Measurements from ENCODE around the gene BBOX1.

BBOX1 gene

DNA sequence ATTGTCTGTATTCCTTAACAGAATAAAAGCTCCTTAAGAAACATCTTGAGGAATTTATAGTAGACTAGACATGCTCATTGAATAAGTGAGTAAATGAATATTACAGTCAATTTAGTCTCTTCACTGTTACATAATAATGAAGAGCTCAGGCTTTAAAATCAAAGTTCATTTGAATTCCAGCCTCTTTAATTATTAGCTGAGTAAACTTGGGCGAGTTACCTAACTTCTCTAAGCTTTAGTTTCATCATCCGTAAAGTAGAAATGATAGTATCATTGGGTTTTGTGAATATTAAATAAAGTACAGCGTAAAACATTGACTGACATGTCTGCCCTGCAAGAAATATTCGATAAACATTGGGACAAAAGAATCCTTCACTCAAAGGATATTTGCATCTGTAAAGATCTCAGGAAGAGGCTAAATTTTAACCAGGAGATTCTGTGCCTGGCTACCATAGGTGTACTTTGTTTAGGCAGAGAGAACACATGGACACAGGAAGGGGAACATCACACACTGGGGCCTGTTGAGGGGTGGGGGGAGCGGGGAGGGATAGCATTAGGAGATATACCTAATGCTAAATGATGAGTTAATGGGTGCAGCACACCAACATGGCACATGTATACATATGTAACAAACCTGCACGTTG, 15.2 kb upstream of the BBOX1 start:
- in situ Hi-C loops (cut with MboI; ENCODE audit: low sequenced_read_pairs), result no loop called here

DNA sequence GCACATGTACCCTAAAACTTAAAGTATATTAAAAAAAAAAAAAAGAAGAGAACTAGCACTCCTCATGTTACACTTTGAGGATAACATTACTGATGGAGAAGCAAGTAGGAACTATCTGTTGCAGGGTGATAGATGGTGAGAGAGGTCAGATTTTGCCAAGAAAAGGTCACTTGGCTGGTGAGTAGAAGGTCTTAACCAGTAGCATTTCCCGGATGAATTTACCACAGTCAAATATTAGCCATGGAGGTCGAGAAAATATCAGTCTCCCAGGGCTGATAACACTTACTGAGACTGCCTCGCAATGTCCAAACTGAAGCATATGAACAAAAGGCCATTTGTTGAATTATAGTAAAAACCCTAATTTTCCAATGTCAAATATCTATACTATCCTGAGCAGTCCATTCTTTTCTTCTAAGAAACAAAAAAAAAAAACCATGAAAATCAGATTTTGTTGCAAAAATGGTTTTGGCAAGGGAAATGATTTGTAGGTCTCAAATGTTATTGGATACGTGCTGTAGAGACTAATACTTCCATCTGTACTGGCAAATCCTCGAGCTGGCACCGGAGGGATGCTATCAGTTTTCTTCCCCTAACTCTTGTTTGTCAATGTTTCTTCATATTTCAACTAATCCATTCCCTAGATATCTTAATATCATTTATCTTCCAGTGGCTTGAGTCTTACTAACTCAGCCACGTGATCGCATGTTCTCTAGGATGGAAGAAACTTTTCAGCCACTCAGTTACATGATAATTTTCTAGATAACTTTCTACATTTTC, 14.5 kb upstream of the BBOX1 start:
- in situ Hi-C loops (cut with MboI; ENCODE audit: low sequenced_read_pairs), result no loop called here

DNA sequence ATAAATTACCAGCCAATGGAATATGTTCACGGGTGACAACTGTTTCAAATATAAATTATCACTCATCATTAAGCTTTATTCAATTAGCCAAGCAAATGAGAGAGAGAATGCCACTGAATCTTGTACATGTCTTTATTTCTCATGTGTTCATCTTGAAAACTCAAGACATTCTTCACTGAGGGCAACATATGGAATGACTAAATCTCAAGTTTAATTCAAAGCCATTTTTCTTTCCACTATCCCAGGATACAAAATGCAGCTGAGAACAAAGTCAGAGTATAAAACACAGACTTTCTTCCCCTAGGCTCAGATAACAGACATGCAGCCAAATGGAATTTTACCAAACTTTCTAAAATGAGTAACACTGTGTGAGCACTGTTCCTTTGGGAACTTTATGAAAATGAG, 12.1 kb upstream of the BBOX1 start:
- in situ Hi-C loops (cut with MboI; ENCODE audit: low sequenced_read_pairs), result no loop called here

DNA sequence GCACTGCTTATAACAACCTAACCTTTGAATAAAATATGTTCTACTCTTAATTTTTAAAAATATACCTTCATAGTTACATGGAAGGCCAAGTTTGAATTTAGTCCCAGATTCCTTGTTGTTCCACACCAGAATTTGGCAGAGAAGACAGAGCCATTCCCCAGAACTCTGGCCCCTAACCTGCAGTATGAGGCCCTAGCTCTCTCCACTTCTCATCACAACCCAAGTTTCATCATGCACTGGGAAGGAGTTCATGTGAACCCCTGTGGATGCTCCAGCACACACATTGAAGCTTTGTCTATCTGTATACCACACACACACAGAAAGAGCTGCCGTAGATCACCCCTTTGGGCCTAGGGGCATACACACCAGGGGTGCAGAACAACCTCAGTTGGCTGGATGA, 10.6 kb upstream of the BBOX1 start:
- in situ Hi-C loops (cut with MboI; ENCODE audit: low sequenced_read_pairs), result no loop called here

DNA sequence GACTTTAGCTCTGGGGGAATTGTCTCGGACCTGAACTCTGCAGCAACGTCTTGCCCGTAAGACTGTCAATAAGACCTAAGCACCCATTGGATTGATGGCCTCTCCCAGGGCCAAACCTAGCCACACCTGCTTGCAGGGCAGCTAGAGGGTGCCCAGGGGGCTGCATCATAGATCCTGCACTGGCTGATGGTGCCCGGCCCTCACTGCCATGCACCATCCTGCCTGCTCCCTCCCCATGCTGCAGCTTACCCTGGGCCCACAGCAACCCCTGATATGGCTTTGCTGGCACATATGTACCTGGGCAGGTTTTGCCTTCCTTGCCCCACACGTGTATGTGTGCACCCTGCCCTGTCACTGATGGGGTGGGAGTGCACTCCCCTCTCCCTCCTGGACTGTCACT, 8.9 kb upstream of the BBOX1 start:
- in situ Hi-C loops (cut with MboI; ENCODE audit: low sequenced_read_pairs), result no loop called here

DNA sequence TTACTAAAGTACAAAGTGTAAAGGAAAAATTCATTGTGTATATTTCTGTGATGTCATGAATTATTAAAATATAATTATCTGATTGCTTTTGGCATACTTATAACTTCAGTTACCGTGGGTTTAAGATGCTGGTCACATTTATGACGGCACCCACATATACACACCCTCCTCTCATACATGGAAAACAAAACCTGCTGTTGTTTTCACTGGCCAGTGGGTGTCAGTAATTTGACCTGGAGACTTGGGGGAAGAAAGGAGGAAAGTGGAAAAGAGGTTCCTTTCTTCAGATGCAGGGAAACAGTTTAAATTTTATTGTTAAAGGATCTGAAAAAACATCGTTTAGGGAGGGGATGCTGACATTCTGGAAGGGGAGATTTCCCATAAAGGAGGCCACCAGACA, 742 bp upstream of the BBOX1 start:
- in situ Hi-C loops (cut with MboI; ENCODE audit: low sequenced_read_pairs), result no loop called here

DNA sequence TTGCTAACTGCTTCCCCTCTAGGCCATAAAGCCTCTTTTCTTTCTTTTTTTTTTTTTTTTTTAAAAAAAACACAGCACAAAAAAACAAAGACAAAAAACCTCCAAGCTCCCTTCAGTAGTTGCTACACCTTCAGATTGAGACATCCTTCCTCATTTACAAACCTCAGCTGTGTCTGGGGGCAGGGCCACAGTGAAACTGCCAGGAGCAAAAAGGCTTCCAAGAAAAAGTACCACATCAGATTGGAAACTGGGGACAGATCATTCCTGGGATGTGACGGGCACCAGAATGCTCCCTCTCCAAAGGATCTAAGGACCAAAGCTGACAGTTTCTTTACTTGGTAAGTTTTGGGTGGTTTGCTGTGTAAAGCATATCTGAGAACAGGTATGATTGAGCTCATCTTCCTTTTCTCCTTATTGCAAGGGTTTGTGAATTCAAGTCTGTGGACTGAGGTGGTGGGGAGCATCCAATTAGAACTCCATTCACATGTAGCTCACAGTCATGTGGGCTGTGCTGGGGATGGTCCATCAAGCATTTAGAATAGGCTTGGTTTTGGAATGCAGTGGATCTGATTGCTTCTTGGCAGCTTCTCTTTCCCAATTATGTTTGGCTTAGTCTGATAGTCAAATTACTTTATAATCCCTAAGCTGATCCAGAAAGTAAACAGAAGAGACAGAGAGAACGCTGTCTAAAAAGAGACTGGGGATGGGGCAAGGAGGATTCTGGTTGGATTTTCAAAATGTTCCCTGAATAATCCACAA, 705 bp downstream of the BBOX1 start:
- in situ Hi-C loops (cut with MboI; ENCODE audit: low sequenced_read_pairs), result no loop called here

DNA sequence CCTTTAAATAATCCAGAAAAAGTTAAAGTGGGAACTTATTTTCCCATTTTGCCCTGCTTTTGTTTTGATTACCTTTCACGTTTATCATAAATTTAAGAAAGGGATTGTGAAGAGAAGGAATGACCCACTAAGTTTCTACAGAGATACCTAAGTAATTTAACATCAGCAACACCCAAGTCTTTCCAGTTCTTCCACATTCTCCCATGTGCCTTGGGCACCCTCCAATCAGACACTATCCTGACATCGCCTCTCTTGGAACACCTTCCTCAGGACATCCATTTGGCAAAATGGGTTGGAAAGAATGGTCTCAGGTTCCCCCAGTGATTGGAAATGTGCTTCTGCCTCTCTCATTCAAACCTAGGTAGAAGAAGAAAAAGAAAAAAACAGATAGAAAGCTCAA, 6.3 kb downstream of the BBOX1 start:
- in situ Hi-C loops (cut with MboI; ENCODE audit: low sequenced_read_pairs), result no loop called here

DNA sequence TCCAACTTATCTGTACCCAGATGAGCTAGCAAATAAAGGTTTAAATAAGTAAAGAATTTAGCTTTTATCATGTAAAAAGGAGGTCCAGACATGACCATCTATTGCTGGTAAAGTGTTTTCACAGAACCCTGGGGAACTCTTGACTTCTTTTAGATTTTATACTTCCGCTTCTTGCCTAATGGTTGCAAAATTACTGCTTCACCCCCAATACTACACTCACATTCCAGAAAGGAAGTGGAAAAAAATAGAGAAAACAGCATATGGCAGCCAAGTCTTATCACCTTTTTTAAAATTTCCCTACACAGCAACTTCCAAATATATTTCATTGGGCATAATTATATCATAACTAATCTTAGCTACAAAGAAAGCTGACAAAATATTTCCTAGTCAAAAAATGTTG, 12.1 kb downstream of the BBOX1 start:
- in situ Hi-C loops (cut with MboI; ENCODE audit: low sequenced_read_pairs), result no loop called here

DNA sequence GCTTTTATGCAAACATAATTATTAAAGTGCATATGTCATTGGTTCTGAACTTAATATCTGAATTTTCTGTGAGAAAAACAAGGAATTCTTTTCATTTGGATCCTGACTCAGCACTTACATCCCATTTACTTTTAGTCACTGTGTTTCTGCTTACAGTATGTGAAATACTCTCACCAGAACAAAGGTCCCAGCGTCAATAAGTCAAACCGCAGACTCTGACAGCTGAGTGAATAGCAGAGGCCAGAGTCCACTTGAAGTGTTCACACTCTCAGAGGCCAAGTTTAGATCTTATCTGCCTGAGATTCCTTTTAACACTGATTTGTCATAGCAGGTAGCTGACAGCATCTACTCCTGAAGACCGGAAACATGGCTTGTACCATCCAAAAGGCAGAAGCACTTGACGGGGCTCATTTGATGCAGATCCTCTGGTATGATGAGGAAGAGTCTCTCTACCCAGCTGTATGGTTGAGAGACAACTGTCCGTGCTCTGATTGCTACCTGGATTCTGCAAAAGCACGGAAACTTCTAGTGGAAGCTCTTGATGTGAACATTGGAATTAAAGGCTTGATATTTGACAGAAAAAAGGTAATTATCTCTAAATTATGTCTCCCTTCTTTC, 14.6 kb downstream of the BBOX1 start:
- in situ Hi-C loops (cut with MboI; ENCODE audit: low sequenced_read_pairs), result no loop called here

DNA sequence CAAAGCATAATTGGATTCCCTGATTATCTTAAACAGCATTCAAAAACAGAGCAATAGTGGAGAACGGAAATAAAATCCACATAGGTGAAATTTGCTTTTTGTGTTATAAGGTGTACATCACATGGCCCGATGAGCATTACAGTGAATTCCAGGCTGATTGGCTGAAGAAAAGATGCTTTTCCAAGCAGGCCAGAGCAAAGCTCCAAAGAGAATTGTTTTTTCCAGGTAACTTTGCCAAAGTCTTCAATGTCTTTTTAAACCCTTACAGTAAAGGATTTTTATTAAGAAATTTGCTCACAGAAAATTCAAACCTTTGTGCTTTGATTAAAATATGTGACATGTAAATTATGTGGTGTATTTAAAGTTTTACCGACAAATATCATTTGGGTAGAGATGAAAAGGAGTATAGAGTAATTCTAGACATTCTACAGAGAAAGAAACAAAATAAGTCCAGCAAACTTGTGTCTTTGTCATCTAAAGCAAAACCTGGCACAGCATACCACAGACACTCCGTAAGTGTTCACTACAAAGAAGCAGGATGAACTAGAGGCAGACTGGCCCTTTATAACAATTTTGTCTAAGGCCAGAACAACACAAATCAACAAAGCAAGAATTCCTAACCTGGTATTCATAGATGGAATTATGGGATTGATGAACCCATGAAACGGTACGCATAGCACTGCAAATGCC, 16.6 kb downstream of the BBOX1 start:
- in situ Hi-C loops (cut with MboI; ENCODE audit: low sequenced_read_pairs), result no loop called here

DNA sequence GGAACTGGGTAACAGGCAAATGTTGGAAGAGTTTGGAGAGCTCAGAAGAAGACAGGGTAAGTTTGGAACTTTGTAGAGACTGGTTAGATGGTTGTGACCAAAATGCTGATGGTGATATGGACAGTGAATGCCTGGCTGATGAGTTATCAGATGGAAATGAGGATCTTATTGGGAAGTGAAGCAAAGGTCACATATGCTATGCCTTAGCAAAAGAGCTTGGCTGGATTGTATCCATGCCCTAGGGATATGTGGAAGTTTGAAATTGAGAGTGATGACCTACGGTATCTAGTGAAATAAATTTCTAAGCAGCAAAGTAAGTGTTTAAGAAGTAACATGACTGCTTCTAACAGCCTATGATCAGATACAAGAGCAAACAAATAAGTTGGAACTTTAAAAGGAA, 17.8 kb downstream of the BBOX1 start:
- in situ Hi-C loops (cut with MboI; ENCODE audit: low sequenced_read_pairs), result no loop called here

DNA sequence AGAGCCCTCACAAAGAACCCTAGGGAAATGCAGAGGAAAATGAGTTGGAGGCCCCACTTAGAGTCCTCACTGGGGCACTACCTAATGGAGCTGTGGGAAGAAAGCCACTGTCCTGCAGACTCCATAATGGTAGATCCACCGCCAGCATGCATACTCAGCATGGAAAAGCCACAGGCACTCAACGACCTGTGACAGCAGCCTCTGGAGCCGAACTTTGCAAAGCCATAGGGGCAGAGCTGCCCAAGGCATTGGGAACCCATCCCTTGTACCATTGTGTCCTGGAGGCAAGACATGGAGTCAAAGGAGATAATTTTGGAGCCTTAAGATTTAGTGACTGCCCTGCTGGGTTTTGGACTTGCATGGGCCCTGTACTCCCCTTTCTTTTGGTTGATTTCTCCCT, 18.8 kb downstream of the BBOX1 start:
- in situ Hi-C loops (cut with MboI; ENCODE audit: low sequenced_read_pairs), result no loop called here

DNA sequence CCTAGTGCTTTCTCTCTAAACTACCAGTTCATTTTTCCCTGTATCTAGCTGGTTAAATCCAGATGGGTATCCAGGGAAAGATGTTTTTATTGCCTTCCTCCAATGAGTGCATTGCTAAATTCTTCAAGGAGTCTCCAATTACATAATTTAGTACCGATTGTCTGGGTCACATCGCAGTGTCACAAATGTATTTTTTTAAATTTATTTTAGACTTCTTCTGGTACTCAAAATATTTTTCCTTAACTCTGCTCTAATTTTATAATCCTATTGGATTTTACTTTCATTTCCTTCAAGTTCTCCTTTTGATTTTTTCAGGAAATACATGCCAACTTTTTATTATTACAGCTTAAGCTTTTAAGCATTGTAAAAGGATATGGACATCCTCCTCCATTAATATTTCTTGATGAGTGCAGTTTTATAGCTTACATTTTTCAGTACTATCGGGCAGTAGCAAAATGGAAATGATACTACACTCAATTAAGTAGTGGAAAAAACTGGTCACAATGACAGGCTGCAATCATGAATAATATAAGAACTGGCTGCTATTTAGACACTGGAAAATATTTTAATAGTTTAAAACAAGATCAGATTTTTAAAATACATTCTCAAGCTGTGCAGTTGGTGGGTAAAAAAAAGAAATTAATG, 20.3 kb downstream of the BBOX1 start:
- in situ Hi-C loops (cut with MboI; ENCODE audit: low sequenced_read_pairs), result no loop called here

DNA sequence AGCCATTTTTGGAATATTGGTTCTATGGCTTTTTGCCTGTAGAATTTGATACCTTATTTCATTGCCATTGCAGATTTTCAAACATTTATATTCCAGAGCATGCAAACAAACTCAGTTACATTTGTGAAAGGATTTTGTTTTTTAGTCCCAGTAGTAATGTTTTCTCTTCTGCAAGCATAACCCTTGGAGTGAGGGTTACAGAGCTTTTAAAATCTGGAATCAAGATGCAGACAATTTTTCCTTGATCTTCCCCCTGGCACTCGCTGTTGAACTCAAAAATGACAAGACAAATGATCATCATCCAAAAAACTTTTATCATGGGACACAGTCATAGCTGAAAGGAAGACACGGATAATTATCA, 20.8 kb downstream of the BBOX1 start:
- in situ Hi-C loops (cut with MboI; ENCODE audit: low sequenced_read_pairs), result no loop called here

DNA sequence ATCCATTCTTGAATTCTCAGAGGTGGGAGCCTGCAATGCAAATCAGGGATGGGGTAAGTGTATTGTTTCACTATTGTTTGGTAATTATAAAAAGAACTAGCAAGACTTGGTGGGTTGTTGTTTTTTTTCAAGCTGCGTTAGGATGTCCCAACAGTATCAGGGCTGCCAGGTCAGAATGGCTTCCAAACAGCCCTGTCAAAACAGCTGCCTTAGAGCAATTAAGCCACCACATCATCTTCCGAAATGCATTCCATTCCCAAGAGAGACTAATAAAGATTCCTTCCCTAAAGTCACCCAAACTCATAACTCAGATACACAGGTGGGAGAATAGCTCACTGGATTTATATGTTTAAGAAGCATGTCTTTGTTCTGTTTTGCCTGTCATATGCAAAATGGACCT, 23.5 kb downstream of the BBOX1 start:
- in situ Hi-C loops (cut with MboI; ENCODE audit: low sequenced_read_pairs), result no loop called here

DNA sequence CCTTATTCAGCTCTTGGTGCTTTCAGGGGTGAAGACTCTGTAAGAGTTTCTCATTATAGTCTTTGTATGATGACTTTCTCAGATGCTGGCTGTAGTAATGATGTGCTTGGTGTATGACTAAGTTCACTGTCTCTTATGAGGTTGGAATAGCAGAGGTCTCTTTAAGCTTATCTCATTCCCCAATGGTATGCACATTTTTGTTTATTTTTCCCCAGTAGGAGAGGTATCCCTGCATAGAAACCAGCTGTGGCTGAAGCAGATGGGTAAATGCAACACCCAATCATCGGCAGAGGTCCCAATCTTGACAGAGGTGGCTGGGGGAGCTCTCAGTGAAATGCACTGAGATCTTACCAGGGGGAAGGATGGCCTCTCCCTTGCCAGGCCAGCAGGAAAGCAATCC, 34.6 kb downstream of the BBOX1 start:
- in situ Hi-C loops (cut with MboI; ENCODE audit: low sequenced_read_pairs), result no loop called here

DNA sequence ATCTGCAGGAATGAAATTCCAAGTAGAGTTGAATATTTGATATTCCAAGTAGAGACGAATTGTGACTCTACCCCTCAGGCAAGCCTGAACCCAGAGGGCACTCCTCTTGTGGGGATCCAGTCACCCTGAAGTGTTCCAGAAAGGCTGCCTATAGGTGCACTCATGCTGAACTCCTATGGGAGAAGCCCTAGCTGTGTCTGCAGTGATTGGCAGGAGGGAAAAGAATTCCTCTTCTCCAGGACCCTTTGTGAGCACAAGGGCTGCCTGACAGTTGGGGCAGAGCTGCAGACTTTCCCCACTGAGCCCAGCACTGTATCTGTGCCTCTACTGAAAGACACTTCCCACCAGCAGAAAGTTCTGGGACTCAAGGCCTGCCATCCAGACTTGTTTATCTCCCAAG, 35.0 kb downstream of the BBOX1 start:
- in situ Hi-C loops (cut with MboI; ENCODE audit: low sequenced_read_pairs), result no loop called here

DNA sequence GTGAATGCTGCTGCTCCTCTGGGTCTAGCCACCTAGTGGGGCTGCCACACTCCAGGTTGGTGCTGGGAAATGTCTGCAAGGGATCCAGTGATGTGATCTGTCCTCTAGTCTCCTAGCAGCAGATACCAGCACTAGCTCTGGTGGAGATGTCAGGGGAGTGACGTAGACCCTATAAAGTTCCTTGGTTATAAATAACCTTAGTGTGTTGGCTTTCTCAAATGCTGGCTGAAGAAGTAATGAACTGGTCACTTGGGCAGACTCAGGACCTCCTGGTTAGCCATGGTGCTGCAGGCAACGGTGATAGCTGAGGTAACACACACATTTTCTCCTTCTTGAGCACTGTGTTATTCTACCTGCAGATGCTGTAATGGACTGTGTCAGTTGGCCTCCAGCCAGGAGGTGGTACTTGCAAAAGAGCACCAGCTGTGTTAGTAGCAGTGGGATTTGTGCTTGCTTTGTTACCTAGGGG, 35.5 kb downstream of the BBOX1 start:
- in situ Hi-C loops (cut with MboI; ENCODE audit: low sequenced_read_pairs), result no loop called here

DNA sequence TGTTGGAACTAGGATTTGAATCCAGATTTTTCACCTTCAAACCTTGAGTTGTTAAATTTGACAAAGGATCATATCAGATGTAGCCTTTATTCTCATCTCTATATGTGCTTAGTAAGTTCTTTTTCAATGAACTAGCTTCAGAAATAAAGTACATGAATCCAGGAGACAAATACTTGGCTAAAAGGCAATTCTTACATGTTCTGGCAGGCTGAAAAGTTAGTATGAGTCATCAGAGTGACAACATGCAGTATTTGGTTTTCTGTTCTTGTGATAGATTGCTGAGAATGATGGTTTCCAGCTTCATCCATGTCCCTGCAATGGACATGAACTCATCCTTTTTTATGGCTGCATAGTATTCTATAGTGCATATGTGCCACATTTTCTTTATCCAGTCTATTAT, 40.4 kb downstream of the BBOX1 start:
- in situ Hi-C loops (cut with MboI; ENCODE audit: low sequenced_read_pairs), result no loop called here

DNA sequence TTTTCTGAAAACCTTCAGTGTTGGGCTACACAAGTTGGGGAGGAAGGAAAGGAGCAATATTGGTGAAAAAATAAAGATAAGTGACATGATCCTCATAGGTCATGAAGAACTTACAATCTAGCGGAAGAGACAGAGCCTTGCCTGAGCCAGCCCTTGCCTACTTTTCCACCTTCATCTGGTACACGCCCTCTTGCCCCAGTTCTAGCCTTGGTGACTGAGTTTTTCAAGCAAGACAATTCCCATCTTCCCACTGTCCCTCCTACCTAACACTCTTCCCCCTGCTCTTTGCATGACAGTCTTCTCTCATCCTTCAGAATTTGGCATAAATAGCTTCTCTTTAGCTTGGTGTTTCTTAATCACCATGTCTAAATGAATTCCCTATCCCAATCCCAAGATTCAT, 42.6 kb downstream of the BBOX1 start:
- in situ Hi-C loops (cut with MboI; ENCODE audit: low sequenced_read_pairs), result no loop called here
